Neural progenitor cell (in vitro differentiated cells): Measurements from ENCODE around the gene LRRC8A. TPM values are rescaled to one million over a fixed set of nuclear protein-coding genes. Genes with fewer than 3 reads are reported as not detected.

Source experiments
- DNase-seq: peaks from one replicate; pipeline ENCODE4 v3.0.0-alpha.2; 2016; ENCODE audit warnings: low spot score
- H2AFZ ChIP-seq: fragments of 200-600 bp; sonication (generic); replicated peaks from 2 replicates; pipeline ENCODE4 v1.6.1; 2016; ENCODE audit warnings: antibody characterized with exemption
- H3F3A ChIP-seq: fragments of 200-600 bp; sonication (generic); 2 replicates; pipeline ENCODE4 v1.6.1; 2016; ENCODE audit warnings: antibody characterized with exemption, low read depth
- H3K27ac ChIP-seq: fragments of 200-600 bp; sonication (generic); 2 replicates; pipeline ENCODE4 v1.5.1; 2016; ENCODE audit warnings: mild to moderate bottlenecking
- H3K27me3 ChIP-seq: fragments of 200-600 bp; sonication (generic); 2 replicates; pipeline ENCODE4 v1.6.1; 2016; ENCODE audit warnings: mild to moderate bottlenecking, moderate library complexity
- H3K36me3 ChIP-seq: fragments of 200-600 bp; sonication (generic); 2 replicates; pipeline ENCODE4 v1.5.1; 2016
- H3K4me1 ChIP-seq: fragments of 200-600 bp; sonication (generic); 2 replicates; pipeline ENCODE4 v1.6.1; 2016; ENCODE audit warnings: mixed run types
- H3K4me2 ChIP-seq: fragments of 200-600 bp; sonication (generic); 2 replicates; pipeline ENCODE4 v1.6.1; 2016
- H3K4me3 ChIP-seq: fragments of 200-600 bp; sonication (generic); 2 replicates; pipeline ENCODE4 v1.5.1; 2016
- H3K79me2 ChIP-seq: fragments of 200-600 bp; sonication (generic); 2 replicates; pipeline ENCODE4 v1.6.1; 2016; ENCODE audit warnings: low read depth
- H3K9ac ChIP-seq: fragments of 200-600 bp; sonication (generic); 2 replicates; pipeline ENCODE4 v1.6.1; 2016
- H3K9me3 ChIP-seq: fragments of 200-600 bp; sonication (generic); 2 replicates; pipeline ENCODE4 v1.5.1; 2016; ENCODE audit warnings: low read depth
- H4K20me1 ChIP-seq: fragments of 200-600 bp; sonication (generic); 2 replicates; pipeline ENCODE4 v1.6.1; 2016; ENCODE audit warnings: low read depth
- H3K27ac Mint-ChIP-seq: 3 replicates; pipeline ENCODE4 v1.8.0; 2021; ENCODE audit warnings: mixed read lengths
- H3K27me3 Mint-ChIP-seq: 2 replicates; pipeline ENCODE4 v1.8.0; 2022; ENCODE audit warnings: low read depth, mild to moderate bottlenecking, inconsistent platforms, moderate library complexity, mixed read lengths; ENCODE audit not compliant: insufficient read depth
- H3K36me3 Mint-ChIP-seq: 3 replicates; pipeline ENCODE4 v1.8.0; 2021; ENCODE audit warnings: mixed read lengths
- H3K4me1 Mint-ChIP-seq: 3 replicates; pipeline ENCODE4 v1.8.0; 2021; ENCODE audit warnings: mixed read lengths
- H3K4me3 Mint-ChIP-seq: 3 replicates; pipeline ENCODE4 v1.8.0; 2021; ENCODE audit warnings: mild to moderate bottlenecking, moderate library complexity, mixed read lengths
- H3K9me3 Mint-ChIP-seq: 3 replicates; pipeline ENCODE4 v1.8.0; 2020; ENCODE audit warnings: mixed read lengths
- CTCF ChIP-seq: fragments of 200-600 bp; sonication (generic); IDR thresholded peaks from 2 replicates; pipeline ENCODE4 v1.5.1; 2017; ENCODE audit warnings: antibody characterized with exemption, mild to moderate bottlenecking
- EZH2 ChIP-seq: fragments of 200-600 bp; sonication (generic); IDR thresholded peaks from 2 replicates; pipeline ENCODE4 v1.6.1; 2017; ENCODE audit warnings: antibody characterized with exemption, mild to moderate bottlenecking, moderate library complexity
- EZH2phosphoT487 ChIP-seq: fragments of 200-600 bp; sonication (generic); IDR thresholded peaks from 2 replicates; pipeline ENCODE4 v1.6.1; 2017; ENCODE audit warnings: antibody characterized with exemption
- total RNA-seq: library from RNA; depleted of rRNA; stranded (reverse); fragments of >200 nt; gene quantifications from 2 replicates; pipeline ENCODE4 v1.2.3, GENCODE V29; 2015; ENCODE audit warnings: low replicate concordance

The LRRC8A gene
- total RNA-seq, 1 donor from 2014 or later: 17.1 TPM

- Mint-ChIP-seq H3K36me3 (peaks cover 26% of the 10 kb centered on the region), H3K9me3 (no peaks in the 10 kb centered on the region), H3K4me1 (peaks cover 16% of the 10 kb centered on the region), H3K4me3 (no peak overlapping the region), H3K27ac (no peak overlapping the region), H3K27me3 (peaks cover 3% of the 10 kb centered on the region)
- H3K36me3 ChIP-seq: no peaks in the 10 kb centered on the region
- H3K4me2 ChIP-seq: no peak overlapping the region
- H4K20me1 ChIP-seq: peaks cover 35% of the 10 kb centered on the region
- no peak overlapping the region for H2AFZ ChIP-seq
- peaks cover 11% of the 10 kb centered on the region for H3K79me2 ChIP-seq
- H3K4me3 ChIP-seq: no peak overlapping the region
- no peaks in the 10 kb centered on the region for H3K9me3 ChIP-seq
- no peaks in the 10 kb centered on the region for H3F3A ChIP-seq
- H3K27ac ChIP-seq: no peak overlapping the region
- H3K27me3 ChIP-seq: no peaks in the 10 kb centered on the region
- no peak overlapping the region for H3K9ac ChIP-seq
- TF ChIP-seq EZH2 (no peak), EZH2phosphoT487 (no peak), CTCF (no peak)
- no peak for DNase-seq
- peaks cover 16% of the 10 kb centered on the region for H3K4me1 ChIP-seq
These were observed 29.6 kb downstream of the LRRC8A start for GRCh38 chr9:128911529-128912035.

- Mint-ChIP-seq H3K27ac (peak overlapping the region; percentile 48), H3K4me1 (peaks cover 16% of the 10 kb centered on the region), H3K4me3 (no peak overlapping the region), H3K36me3 (peaks cover 25% of the 10 kb centered on the region), H3K27me3 (peaks cover 3% of the 10 kb centered on the region), H3K9me3 (no peaks in the 10 kb centered on the region)
- Histone ChIP-seq H3K27me3 (no peaks in the 10 kb centered on the region), H3K27ac (no peak overlapping the region), H3K4me2 (no peak overlapping the region), H3K9me3 (no peaks in the 10 kb centered on the region), H3K36me3 (no peaks in the 10 kb centered on the region), H2AFZ (no peak overlapping the region), H4K20me1 (peaks cover 35% of the 10 kb centered on the region), H3K9ac (no peak overlapping the region), H3F3A (no peaks in the 10 kb centered on the region), H3K4me1 (peaks cover 16% of the 10 kb centered on the region), H3K79me2 (peaks cover 11% of the 10 kb centered on the region), H3K4me3 (no peak overlapping the region)
- TF ChIP-seq EZH2phosphoT487 (no peak), EZH2 (no peak), CTCF (no peak)
- DNase-seq: peak; percentile 28
These were observed 30.4 kb downstream of the LRRC8A start for GRCh38 chr9:128912270-128912853.

- Histone ChIP-seq H2AFZ (no peak overlapping the region), H3K27me3 (no peaks in the 10 kb centered on the region), H3K9ac (no peak overlapping the region), H3K27ac (no peak overlapping the region), H4K20me1 (peaks cover 35% of the 10 kb centered on the region), H3K36me3 (no peaks in the 10 kb centered on the region), H3K4me1 (peaks cover 16% of the 10 kb centered on the region), H3F3A (no peaks in the 10 kb centered on the region), H3K79me2 (peaks cover 11% of the 10 kb centered on the region), H3K9me3 (no peaks in the 10 kb centered on the region), H3K4me3 (no peak overlapping the region), H3K4me2 (no peak overlapping the region)
- Mint-ChIP-seq H3K36me3 (peaks cover 22% of the 10 kb centered on the region), H3K9me3 (no peaks in the 10 kb centered on the region), H3K4me1 (peaks cover 16% of the 10 kb centered on the region), H3K27ac (peak overlapping the region; percentile 87), H3K27me3 (peaks cover 4% of the 10 kb centered on the region), H3K4me3 (no peak overlapping the region)
- no peak for DNase-seq
- TF ChIP-seq EZH2phosphoT487 (no peak), CTCF (no peak), EZH2 (no peak)
These were observed 31.3 kb downstream of the LRRC8A start for GRCh38 chr9:128913048-128913900.
